WTC11 (cell line): ENCODE results near the gene MRPL44. TPM values are rescaled to one million over a fixed set of nuclear protein-coding genes. Genes with fewer than 3 reads are reported as not detected.

Experiments used
- CREM ChIP-seq: sonication (generic); formaldehyde crosslinking; IDR thresholded peaks from 2 replicates; pipeline ENCODE4 v1.8.1; 2022; ENCODE audit warnings: mild to moderate bottlenecking, missing genetic modification reagents, moderate library complexity
- EMX1 ChIP-seq: fragments of 250-450 bp; sonication (Bioruptor Pico); IDR thresholded peaks from 2 replicates; pipeline ENCODE4 v1.8.0; 2021; ENCODE audit warnings: mild to moderate bottlenecking
- ESRRA ChIP-seq: sonication (generic); formaldehyde crosslinking; IDR thresholded peaks from 2 replicates; pipeline ENCODE4 v1.8.1; 2022; ENCODE audit warnings: mild to moderate bottlenecking, missing genetic modification reagents, borderline replicate concordance
- FOXP1 ChIP-seq: sonication (generic); formaldehyde crosslinking; IDR thresholded peaks from 2 replicates; pipeline ENCODE4 v1.8.0; 2022; ENCODE audit warnings: missing genetic modification reagents, mild to moderate bottlenecking, moderate library complexity, borderline replicate concordance
- GABPB1 ChIP-seq: sonication (generic); formaldehyde crosslinking; IDR thresholded peaks from 2 replicates; pipeline ENCODE4 v1.8.1; 2023; ENCODE audit warnings: mild to moderate bottlenecking, missing genetic modification reagents
- GTF2I ChIP-seq: fragments of 250-450 bp; sonication (Bioruptor Pico); conservative IDR thresholded peaks from 2 replicates; pipeline ENCODE4 v1.4.0; 2021; ENCODE audit warnings: mild to moderate bottlenecking
- JUN ChIP-seq: sonication (generic); formaldehyde crosslinking; IDR thresholded peaks from 2 replicates; pipeline ENCODE4 v1.8.0; 2023; ENCODE audit warnings: mild to moderate bottlenecking, missing genetic modification reagents
- MYBL2 ChIP-seq: sonication (generic); formaldehyde crosslinking; IDR thresholded peaks from 2 replicates; pipeline ENCODE4 v1.8.1; 2023; ENCODE audit warnings: mild to moderate bottlenecking, moderate library complexity, missing genetic modification reagents
- NFATC4 ChIP-seq: fragments of 250-450 bp; sonication (Bioruptor Pico); IDR thresholded peaks from 2 replicates; pipeline ENCODE4 v1.9.0; 2021; ENCODE audit warnings: mild to moderate bottlenecking
- NFE2L1 ChIP-seq: sonication (generic); formaldehyde crosslinking; IDR thresholded peaks from 2 replicates; pipeline ENCODE4 v1.8.1; 2023; ENCODE audit warnings: missing genetic modification reagents
- NFYB ChIP-seq: sonication (generic); formaldehyde crosslinking; conservative IDR thresholded peaks from 2 replicates; pipeline ENCODE4 v1.8.0; 2022; ENCODE audit warnings: low read depth, missing genetic modification reagents
- NR1H2 ChIP-seq: sonication (generic); formaldehyde crosslinking; IDR thresholded peaks from 2 replicates; pipeline ENCODE4 v1.9.0; 2021; ENCODE audit warnings: mild to moderate bottlenecking, moderate library complexity, missing genetic modification reagents
- OVOL2 ChIP-seq: fragments of 250-450 bp; sonication (Bioruptor Pico); IDR thresholded peaks from 2 replicates; pipeline ENCODE4 v1.9.0; 2021; ENCODE audit warnings: mild to moderate bottlenecking, borderline replicate concordance
- SOX15 ChIP-seq: fragments of 250-450 bp; sonication (Bioruptor Pico); IDR thresholded peaks from 2 replicates; pipeline ENCODE4 v1.9.0; 2021; ENCODE audit warnings: mild to moderate bottlenecking
- TCF7 ChIP-seq: sonication (generic); formaldehyde crosslinking; IDR thresholded peaks from 2 replicates; pipeline ENCODE4 v1.8.0; 2022; ENCODE audit warnings: mild to moderate bottlenecking, low read depth, missing genetic modification reagents, moderate library complexity
- ZNF138 ChIP-seq: sonication (generic); formaldehyde crosslinking; conservative IDR thresholded peaks from 2 replicates; pipeline ENCODE4 v1.8.1; 2022; ENCODE audit warnings: mild to moderate bottlenecking, moderate library complexity, missing genetic modification reagents
- ZNF263 ChIP-seq: sonication (generic); formaldehyde crosslinking; IDR thresholded peaks from 2 replicates; pipeline ENCODE4 v1.8.1; 2022; ENCODE audit warnings: low read depth, mild to moderate bottlenecking, moderate library complexity, missing genetic modification reagents
- ZNF396 ChIP-seq: fragments of 250-450 bp; sonication (Bioruptor Pico); IDR thresholded peaks from 2 replicates; pipeline ENCODE4 v1.8.0; 2021; ENCODE audit warnings: mild to moderate bottlenecking, moderate library complexity, borderline replicate concordance
- total RNA-seq: library from RNA; stranded (reverse); gene quantifications from 3 replicates; pipeline ENCODE4 v1.2.3, GENCODE V29; 2021
- TF ChIP-seq, protein P1 (sequence below): sonication (generic); formaldehyde crosslinking; IDR thresholded peaks from 2 replicates; pipeline ENCODE4 v1.8.1; 2022; ENCODE audit warnings: low read depth, missing genetic modification reagents, borderline replicate concordance
- TF ChIP-seq, protein P2 (sequence below): sonication (generic); formaldehyde crosslinking; IDR thresholded peaks from 2 replicates; pipeline ENCODE4 v1.8.1; 2023; ENCODE audit warnings: mild to moderate bottlenecking, missing genetic modification reagents
- TF ChIP-seq, protein P3 (sequence below): sonication (generic); formaldehyde crosslinking; IDR thresholded peaks from 2 replicates; pipeline ENCODE4 v1.8.1; 2023; ENCODE audit warnings: mild to moderate bottlenecking, missing genetic modification reagents, borderline replicate concordance
- TF ChIP-seq, protein P4 (sequence below): fragments of 250-450 bp; sonication (Bioruptor Pico); IDR thresholded peaks from 2 replicates; pipeline ENCODE4 v1.9.0; 2021; ENCODE audit warnings: mild to moderate bottlenecking
- TF ChIP-seq, protein P5 (sequence below): sonication (generic); formaldehyde crosslinking; IDR thresholded peaks from 2 replicates; pipeline ENCODE4 v1.8.0; 2023; ENCODE audit warnings: missing genetic modification reagents
- TF ChIP-seq, protein P6 (sequence below): fragments of 250-450 bp; sonication (Bioruptor Pico); conservative IDR thresholded peaks from 2 replicates; pipeline ENCODE4 v1.9.0; 2021; ENCODE audit warnings: mild to moderate bottlenecking
- TF ChIP-seq, protein P7 (sequence below): sonication (generic); formaldehyde crosslinking; IDR thresholded peaks from 2 replicates; pipeline ENCODE4 v1.8.0; 2022; ENCODE audit warnings: mild to moderate bottlenecking, missing genetic modification reagents

Gene MRPL44
- total RNA-seq, 1 experiment from 2014 or later, result 55.3 TPM

DNA sequence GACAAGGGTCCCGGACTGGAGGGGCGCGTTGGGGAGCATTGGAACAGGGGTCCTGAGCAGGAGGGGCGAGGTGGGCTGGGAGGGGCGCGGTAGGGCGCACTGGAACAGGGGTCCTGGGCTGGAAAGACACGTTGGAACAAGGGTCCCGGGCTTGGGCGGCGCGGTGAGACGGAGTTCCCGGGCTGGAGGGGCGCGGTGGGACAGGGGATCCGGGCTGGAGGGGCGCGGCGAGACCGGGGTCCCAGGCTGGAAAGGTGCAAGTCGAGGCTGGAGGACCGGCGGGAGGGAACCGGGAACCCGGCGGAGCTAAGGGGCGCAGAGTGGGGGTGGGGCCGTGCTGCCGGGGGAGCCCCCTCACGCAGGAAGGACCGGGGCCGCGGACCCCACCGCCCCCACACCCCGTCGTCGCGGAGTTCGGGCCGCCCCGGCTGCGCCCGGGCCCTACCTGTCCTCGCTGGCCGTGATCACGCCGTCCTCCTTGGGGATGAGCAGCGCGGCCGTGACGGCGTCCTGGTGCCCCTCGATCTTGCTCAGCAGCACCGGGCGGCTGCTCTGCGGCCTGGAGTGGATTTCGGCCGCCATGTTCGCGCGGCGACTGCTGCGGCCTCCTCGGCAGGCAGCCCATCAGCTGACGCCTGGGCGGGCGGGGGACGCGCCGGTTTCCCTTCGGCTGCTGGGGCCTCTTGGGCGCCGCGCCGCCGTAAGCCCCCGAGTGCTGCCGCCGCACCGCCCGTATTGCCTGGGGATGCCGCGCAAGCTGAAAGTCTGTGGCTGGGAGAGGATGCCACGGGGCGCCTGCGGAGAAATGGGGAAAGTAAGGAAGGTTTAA is 12.3 kb upstream of the MRPL44 start, which contains the start of gene WDFY1 (continued):
- TF ChIP-seq, protein P1, sequence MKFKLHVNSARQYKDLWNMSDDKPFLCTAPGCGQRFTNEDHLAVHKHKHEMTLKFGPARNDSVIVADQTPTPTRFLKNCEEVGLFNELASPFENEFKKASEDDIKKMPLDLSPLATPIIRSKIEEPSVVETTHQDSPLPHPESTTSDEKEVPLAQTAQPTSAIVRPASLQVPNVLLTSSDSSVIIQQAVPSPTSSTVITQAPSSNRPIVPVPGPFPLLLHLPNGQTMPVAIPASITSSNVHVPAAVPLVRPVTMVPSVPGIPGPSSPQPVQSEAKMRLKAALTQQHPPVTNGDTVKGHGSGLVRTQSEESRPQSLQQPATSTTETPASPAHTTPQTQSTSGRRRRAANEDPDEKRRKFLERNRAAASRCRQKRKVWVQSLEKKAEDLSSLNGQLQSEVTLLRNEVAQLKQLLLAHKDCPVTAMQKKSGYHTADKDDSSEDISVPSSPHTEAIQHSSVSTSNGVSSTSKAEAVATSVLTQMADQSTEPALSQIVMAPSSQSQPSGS (CRISPR knock-in tag), result no peak
- TF ChIP-seq ZNF263 (no peak), JUN (CRISPR knock-in tag) (no peak), NR1H2 (CRISPR knock-in tag) (no peak), NFE2L1 (CRISPR knock-in tag) (peak; percentile 57; the same call in 1 of the 2 replicates), NFYB (CRISPR knock-in tag) (no peak), EMX1 (CRISPR knock-in tag) (peak; percentile 56; the same call in 1 of the 2 replicates), FOXP1 (CRISPR knock-in tag) (peak; percentile 80), ZNF138 (CRISPR knock-in tag) (peak; percentile 93), SOX15 (CRISPR knock-in tag) (no peak), NFATC4 (no peak), TCF7 (CRISPR knock-in tag) (peak; percentile 76; the same call in 1 of the 2 replicates), ESRRA (0 out of 2 replicates have a peak, but pooled peaks have one; percentile 57), GABPB1 (CRISPR knock-in tag) (peak; percentile 87), ZNF396 (CRISPR knock-in tag) (no peak), OVOL2 (no peak), GTF2I (CRISPR knock-in tag) (no peak), MYBL2 (CRISPR knock-in tag) (peak; percentile 83; the same call in 1 of the 2 replicates), CREM (CRISPR knock-in tag) (peak; percentile 62; the same call in 1 of the 2 replicates)
- TF ChIP-seq, protein P2, sequence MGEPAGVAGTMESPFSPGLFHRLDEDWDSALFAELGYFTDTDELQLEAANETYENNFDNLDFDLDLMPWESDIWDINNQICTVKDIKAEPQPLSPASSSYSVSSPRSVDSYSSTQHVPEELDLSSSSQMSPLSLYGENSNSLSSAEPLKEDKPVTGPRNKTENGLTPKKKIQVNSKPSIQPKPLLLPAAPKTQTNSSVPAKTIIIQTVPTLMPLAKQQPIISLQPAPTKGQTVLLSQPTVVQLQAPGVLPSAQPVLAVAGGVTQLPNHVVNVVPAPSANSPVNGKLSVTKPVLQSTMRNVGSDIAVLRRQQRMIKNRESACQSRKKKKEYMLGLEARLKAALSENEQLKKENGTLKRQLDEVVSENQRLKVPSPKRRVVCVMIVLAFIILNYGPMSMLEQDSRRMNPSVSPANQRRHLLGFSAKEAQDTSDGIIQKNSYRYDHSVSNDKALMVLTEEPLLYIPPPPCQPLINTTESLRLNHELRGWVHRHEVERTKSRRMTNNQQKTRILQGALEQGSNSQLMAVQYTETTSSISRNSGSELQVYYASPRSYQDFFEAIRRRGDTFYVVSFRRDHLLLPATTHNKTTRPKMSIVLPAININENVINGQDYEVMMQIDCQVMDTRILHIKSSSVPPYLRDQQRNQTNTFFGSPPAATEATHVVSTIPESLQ, result no peak
- TF ChIP-seq, protein P3, sequence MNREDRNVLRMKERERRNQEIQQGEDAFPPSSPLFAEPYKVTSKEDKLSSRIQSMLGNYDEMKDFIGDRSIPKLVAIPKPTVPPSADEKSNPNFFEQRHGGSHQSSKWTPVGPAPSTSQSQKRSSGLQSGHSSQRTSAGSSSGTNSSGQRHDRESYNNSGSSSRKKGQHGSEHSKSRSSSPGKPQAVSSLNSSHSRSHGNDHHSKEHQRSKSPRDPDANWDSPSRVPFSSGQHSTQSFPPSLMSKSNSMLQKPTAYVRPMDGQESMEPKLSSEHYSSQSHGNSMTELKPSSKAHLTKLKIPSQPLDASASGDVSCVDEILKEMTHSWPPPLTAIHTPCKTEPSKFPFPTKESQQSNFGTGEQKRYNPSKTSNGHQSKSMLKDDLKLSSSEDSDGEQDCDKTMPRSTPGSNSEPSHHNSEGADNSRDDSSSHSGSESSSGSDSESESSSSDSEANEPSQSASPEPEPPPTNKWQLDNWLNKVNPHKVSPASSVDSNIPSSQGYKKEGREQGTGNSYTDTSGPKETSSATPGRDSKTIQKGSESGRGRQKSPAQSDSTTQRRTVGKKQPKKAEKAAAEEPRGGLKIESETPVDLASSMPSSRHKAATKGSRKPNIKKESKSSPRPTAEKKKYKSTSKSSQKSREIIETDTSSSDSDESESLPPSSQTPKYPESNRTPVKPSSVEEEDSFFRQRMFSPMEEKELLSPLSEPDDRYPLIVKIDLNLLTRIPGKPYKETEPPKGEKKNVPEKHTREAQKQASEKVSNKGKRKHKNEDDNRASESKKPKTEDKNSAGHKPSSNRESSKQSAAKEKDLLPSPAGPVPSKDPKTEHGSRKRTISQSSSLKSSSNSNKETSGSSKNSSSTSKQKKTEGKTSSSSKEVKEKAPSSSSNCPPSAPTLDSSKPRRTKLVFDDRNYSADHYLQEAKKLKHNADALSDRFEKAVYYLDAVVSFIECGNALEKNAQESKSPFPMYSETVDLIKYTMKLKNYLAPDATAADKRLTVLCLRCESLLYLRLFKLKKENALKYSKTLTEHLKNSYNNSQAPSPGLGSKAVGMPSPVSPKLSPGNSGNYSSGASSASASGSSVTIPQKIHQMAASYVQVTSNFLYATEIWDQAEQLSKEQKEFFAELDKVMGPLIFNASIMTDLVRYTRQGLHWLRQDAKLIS, result peak; percentile 88
- TF ChIP-seq, protein P4, sequence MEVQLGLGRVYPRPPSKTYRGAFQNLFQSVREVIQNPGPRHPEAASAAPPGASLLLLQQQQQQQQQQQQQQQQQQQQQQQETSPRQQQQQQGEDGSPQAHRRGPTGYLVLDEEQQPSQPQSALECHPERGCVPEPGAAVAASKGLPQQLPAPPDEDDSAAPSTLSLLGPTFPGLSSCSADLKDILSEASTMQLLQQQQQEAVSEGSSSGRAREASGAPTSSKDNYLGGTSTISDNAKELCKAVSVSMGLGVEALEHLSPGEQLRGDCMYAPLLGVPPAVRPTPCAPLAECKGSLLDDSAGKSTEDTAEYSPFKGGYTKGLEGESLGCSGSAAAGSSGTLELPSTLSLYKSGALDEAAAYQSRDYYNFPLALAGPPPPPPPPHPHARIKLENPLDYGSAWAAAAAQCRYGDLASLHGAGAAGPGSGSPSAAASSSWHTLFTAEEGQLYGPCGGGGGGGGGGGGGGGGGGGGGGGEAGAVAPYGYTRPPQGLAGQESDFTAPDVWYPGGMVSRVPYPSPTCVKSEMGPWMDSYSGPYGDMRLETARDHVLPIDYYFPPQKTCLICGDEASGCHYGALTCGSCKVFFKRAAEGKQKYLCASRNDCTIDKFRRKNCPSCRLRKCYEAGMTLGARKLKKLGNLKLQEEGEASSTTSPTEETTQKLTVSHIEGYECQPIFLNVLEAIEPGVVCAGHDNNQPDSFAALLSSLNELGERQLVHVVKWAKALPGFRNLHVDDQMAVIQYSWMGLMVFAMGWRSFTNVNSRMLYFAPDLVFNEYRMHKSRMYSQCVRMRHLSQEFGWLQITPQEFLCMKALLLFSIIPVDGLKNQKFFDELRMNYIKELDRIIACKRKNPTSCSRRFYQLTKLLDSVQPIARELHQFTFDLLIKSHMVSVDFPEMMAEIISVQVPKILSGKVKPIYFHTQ (CRISPR knock-in tag), result no peak
- TF ChIP-seq, protein P5, sequence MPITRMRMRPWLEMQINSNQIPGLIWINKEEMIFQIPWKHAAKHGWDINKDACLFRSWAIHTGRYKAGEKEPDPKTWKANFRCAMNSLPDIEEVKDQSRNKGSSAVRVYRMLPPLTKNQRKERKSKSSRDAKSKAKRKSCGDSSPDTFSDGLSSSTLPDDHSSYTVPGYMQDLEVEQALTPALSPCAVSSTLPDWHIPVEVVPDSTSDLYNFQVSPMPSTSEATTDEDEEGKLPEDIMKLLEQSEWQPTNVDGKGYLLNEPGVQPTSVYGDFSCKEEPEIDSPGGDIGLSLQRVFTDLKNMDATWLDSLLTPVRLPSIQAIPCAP (CRISPR knock-in tag), result peak; percentile 80; the same call in 1 of the 2 replicates
- TF ChIP-seq, protein P6, sequence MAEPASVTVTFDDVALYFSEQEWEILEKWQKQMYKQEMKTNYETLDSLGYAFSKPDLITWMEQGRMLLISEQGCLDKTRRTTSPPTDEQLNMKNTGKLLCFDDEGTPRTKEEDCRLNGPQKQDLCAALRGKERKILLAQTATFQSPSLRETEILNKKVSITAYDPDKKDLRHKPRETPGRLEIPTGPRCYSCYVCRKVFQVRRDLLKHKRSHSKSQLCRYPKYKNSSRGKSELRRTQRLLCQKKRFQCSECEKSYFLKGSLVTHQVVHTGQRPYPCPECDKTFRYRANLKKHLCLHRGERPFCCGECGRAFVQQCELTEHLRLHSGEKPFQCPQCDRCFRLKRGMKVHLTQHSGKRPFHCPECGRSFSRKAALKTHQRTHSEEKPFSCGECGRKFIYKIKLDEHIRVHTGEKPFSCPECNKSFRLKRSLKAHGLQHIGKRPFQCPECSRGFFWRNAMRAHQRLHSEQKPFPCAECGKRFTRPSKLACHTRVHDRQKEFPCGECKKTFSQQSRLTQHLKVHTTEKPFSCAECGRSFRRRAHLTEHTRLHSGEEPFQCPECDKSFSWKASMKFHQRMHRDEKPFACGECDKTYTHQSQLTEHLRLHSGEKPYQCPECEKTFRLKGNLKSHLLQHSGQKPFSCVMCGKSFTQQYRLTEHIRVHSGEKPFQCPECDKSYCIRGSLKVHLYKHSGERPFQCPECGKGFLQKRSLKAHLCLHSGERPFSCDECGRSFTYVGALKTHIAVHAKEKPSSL (CRISPR knock-in tag), result no peak
- TF ChIP-seq, protein P7, sequence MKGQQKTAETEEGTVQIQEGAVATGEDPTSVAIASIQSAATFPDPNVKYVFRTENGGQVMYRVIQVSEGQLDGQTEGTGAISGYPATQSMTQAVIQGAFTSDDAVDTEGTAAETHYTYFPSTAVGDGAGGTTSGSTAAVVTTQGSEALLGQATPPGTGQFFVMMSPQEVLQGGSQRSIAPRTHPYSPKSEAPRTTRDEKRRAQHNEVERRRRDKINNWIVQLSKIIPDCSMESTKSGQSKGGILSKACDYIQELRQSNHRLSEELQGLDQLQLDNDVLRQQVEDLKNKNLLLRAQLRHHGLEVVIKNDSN, result peak; percentile 89
